Activated naive CD8-positive, alpha-beta T cell treated with anti-CD3 and anti-CD28 coated beads, Interleukin-2, amount 50 U/mL, for 16 hours (primary cell): ENCODE results near the gene HK3.

Experiments
- DNase-seq: peaks from one replicate; pipeline ENCODE4 v3.0.0-alpha.2; 2020; ENCODE audit warnings: low read depth, low spot score

The HK3 gene

DNA sequence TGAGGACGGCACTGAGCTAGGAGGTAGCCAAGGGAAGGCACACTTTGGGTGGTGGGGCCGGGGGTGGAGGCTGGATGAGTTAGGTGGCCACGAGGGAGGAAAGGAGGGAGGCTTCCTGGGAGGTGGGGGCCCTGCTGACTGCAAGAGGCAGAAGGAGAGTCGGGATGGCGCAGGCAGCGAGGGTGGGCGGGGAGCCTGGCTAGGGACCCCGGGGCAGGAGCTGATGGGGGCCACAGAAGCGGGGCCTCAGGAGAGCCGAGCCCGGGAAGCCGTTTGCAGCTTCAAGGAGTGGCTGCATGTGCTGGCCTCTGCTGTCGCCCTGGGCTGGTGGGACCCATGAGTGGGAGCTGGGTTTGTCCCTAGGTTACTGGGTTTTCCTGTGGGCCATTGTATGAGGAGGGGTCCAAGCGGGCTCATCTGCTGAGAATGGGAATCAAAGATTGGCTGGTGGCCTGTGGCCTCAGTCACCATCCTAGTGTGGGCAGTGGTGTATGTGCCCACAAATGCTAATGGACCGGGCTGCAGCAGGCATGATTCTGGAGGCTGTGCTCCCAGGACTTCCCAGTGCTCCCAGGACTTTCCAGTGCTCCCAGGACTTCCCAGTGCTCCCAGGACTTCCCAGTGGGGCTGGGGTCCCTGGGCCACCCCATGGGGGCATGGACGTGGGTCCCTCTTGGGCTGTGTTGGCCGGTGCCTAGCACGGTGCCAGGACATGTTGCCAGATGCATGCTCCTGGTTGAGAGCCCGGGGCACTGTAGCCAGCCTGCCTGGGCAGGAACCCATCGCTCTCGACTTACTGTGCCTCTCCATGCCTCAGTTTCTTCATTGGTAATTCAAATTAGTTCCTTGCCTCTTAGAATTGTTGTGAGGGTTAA, 48.5 kb downstream of the HK3 start:
- DNase-seq, result no peak

DNA sequence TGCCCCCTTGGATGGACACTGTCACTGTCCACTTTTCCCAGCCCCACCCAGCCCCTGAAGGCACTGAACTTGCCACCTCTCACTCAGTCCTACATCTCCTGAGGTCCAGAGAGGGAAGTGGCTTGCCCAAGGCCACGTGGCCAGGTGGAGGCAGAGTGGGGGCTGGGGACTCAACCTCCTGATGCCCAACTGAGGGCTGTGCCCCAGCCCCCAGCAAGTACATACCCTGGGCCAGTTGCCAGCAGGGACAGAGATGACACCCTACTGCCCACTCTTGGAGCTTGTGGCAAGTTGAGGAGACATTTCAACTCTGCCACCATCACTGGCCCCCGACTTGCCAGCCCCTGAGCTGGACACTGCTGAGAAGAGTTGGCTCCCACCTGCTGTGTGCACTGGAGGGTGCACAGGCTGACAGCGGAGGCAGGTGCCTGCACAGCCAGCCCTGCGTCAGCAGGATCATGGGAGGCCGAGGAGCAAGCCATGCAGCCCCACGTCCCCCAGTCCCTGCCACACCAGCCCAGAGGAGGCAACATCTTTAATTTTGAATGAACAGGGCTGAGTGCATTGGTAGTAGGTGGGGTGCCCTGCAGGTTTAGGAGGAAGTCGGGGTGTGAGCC, 49.4 kb downstream of the HK3 start:
- DNase-seq, result no peak

DNA sequence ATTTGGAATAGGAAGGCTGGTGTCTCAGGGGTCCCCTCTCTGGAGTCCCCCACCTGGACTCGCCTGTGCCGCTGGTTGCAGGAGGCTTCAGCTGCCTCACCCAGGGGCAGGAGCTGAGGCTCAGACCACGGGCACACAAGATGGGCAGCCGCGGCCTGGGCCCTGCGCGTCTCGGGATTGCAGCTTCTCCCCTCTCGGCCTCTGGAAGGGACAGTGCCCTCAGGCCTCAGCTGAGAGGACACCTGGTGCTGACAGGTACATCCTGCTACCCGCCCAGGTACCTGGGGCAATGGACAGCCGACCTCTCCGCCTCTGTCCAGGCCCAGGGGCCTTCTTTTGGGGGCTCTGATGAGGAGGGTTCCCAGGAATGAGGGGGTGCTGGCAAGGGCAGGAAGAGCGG, 50.5 kb downstream of the HK3 start:
- DNase-seq, result no peak

DNA sequence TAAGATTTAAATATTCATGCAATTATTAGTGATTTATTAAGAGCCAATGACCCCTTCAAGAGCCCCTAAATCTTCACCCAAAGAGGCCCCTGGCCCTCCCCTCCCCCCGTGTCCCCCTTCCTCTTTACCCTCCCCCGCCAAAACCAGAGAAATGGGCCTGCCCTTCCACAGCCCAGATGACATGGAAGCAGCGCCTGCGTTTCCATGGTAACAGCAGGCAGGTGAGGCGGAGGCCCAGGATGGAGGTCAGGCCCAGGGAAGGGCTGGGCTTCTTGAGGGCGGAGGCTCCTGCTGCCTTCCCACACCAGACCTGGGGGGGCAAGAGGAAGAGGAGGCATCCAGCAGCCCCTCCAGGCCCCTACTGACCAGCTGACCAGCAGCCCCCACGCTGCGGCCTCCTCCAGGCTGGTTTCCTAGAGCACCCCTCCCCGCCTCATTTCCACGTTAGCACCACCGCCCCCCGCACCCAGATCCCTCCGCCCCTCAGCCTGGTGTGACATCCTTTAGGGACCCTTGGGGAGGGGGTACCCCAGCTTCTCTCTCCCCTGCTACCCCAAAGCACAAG, 51.3 kb downstream of the HK3 start:
- DNase-seq, result no peak

DNA sequence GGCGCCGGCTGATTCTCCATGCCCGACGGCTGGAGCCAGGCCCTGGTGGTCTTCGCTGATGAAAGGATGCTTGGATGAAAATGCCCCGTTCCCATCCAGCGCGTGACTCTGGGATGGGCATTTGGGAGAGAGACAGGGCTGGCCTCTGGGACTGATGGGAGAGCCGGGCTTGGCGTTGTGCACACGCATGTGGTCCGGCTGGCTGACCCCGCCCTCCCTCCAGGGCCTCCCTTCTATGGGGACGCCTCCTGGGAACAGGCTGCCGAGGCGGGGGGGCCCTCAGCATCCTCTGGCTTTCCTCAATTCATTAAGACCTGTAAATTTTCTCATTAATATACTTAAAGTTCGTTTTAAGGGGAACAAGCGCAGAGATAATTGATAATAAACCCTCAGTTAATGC, 52.0 kb downstream of the HK3 start:
- DNase-seq, result no peak

DNA sequence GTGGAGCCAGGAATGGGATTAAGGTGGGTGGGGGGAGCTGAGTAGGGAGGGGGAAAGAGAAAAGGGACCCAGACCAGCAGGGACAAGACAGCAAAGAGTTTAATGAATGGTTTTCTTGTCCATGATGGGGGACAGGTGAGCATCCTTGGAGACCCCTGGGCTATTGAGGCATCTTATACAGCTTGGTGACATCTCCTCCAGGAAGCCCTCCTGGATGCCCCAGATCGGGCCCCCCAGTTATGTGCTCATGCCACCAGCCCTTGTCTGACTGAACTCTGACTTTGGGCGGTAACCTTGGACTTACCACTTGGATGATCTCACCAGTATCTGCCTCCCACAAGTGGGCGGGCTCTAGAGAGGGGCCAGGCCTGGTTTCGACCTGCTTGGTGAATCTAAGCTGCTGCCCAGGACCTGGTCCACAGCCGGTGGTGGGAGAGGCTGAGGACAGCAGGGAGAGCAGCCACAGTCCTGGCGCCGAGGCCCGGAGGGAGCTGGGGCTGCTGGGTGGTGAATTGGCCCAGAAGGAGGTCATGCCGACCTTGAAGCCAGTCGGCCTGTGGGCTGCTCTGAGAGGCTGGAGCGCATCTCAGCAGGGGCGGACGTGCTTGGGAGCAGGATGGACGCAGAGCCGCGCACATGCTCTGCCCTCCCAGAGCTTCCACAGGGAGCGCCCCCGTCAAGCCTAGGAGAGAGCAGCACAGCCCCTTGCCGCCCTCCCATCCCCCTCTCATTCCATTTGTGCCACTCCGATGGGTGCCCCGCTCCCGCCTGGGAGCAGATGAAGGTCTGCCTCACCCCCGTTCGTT, 52.6 kb downstream of the HK3 start:
- no peak for DNase-seq

DNA sequence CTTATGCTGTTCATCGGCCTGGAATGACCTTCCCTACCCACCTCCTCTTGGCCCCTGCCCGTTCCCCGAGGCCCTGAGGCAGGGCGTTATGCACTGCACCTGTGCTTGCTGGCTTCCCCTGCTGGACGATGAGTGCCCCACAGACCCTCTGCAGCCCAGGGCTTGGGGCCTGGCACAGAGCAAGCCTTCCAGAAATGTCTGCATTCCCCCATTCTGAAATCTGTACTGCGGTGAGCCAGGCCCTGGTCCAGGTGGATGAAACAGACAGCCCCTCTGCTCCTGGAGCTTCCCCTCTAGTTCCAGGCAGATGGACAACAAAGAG, 53.8 kb downstream of the HK3 start:
- no peak for DNase-seq

DNA sequence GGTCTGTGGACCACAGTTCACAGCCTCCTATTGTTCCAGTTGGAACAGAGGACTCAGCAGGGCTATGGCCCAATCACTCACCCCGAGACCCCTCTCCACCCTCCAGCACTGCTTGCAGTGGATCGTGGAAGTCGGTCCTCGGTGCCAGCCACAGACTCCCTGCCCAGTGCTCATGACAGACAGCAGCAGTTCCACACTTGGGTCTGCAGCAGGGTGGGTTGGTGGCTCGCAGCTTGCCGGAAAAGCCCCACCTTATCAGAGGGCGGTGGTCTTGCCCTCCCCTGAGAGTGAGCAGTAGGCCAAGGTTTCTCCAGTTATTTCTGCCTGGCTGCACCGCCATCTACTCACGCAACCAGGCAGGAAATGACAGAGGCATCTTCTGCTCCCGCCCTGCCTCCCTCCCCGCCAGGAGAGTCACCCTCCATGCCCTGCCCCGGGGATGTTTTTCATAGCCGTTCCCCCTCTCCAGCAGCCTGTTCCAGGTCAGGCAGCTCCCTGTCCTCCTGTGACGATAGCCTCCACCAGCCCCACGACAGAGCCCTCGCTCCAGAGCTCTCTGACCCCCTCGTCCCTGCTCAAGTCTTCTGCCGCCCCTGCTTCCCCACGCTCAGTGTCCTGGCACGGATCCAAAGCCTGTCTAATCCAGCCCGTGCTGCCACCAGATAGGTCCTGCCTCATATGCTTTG, 54.3 kb downstream of the HK3 start:
- DNase-seq, result no peak

DNA sequence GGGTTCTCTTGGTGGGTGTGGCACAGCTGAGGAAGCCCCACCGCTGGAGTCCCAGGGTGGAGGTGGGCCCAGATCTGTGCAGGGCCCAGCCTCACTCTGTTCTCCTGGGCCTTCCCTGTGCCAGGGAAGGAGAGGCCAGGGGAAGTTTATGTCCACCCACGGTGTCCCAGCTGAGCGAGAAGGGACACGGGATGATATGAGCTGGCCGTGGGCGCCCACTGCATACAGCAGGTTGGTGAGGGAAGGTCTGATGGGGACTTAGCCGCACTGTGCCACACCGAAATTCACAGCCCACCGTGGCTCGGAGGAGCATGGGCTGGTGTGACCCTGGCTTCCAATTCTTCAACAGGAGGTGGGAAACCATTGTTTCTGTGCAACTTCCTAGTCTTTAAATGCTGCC, 54.9 kb downstream of the HK3 start:
- no peak for DNase-seq

DNA sequence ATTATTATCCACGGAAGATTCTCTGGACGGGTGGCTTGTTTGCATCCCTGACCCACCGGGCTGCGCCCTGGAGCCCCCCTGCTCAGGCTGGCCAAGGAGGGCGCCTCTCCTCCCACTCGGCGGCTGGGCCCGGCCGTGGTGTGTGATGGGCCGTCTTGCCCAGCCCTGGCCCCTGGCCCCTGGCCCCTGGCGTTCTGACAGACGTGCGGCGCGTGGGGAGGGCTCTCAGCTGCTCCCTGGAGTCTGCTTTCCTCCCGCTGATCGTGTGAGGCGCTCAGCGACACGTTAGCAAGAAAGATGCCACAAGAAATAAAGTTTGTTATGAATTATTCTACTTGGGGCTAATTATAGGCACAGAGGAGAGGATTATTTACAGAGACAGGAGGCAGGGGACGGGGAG, 55.5 kb downstream of the HK3 start:
- DNase-seq, result no peak

DNA sequence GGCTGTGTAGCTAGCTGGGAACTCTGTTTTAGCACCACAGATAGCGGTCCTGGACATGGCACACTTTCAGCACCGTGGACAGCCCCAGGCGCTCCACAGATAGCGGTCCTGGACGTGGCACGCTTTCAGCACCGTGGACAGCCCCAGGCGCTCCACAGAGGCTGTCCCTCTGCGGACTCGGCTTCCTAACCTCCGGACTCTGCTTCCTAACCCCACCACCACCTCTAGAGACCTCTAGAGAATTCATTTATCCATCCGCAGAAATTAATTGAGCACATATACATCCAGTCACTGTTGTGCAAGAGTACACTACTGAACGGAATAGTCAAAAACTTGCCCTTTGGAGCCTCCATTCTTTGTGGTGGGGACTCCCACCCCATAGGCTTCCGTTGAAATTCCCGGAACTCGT, 61.4 kb downstream of the HK3 start:
- DNase-seq, result peak; percentile 44

DNA sequence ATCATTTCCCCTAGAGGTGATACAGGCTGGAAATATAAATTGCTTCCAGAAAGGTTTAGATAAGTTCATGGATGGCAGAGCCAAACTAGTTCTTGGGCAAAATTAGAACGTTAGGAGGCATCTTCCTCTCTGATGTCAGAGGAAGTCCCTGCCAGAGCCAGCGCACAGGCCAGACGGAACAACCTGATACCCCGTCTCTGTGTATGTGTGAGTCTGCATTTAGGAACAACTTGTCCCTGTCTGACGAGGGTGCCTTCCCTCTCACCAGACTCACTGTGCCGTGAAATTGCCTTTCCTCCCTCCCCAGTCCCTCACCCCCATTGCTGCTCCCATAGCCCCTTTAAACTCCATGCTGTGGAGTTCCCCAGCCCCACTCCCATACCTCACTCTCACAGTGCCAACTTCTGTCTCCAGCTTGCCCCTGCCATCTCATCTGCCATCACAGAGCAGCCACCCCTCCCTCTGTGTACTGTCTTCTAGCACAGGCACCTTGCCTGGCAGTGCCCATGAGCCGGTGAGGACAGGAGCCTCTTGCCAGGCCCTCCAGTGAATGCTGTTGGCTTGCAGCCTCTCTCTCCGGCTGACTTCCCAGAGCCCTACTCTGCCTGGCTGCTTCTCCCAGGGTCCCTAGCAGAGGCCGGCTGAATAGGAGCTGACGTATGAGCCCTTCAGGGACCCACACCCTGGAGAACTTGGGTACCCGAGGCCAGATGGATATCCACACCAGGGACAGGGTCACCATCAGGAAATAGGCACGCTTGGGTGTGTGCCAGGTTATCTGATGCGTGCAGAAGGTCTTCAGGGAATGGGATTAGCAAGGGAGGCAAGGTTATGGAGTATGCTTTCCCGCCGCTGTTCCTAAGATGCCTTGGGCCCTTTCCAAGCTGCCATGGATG, 62.1 kb downstream of the HK3 start:
- DNase-seq, result no peak

DNA sequence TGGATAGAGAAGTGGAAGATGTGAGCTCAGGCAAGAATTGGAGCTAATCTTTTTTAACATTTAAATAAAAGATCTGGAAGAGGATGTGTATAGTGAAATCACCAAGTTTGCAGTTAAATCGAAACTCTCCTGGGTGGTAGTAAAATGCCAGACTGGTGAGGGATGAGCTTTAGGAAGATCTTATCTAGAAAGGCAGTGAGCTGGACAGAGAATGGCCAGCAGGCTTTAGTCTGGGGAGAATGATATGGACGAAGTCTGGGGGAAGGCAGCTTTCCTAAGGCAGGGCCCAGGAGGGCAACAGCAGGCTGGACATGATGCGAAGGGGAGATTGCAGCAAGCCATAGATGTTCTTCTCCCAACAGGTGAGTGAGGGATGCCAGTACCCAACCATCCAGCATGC, 63.2 kb downstream of the HK3 start:
- no peak for DNase-seq

DNA sequence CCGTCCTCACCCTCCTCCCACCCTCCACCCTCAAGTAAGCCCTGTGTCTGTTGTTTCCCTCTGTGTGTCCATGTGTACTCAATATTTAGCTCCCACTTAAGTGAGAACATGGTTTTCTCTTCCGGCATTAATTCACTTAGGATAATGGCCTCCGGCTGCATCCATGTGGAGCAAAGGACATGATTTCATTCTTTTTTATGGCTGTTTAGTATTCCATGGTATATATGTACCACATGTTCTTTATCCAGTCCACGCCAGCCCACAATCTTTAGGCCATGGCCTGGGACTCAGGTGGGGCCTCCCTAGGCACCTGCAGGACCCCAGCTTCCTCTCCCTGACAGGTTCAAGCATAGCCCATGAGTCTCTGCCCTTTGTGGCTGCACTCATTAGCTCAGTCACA, 65.9 kb downstream of the HK3 start:
- DNase-seq, result no peak

DNA sequence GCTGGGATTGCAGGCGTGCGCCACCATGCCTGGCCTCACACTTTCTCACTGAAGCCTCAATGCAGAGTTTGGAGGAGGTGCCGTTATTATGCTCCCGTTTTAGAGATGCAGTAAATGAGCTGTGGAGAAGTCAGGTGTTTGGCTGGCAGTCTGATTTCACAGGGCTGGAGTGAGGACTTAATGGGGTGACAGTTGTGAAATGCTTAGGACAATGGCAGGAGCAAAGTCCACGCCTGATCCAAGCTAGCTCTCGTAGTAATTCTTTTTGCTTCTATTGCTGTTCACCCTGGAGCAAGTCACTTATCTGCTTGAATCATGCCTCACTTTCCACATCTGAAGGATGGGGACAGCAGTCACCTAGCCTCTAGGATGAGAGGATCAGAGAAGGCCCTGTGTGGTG, 67.0 kb downstream of the HK3 start:
- DNase-seq, result no peak

DNA sequence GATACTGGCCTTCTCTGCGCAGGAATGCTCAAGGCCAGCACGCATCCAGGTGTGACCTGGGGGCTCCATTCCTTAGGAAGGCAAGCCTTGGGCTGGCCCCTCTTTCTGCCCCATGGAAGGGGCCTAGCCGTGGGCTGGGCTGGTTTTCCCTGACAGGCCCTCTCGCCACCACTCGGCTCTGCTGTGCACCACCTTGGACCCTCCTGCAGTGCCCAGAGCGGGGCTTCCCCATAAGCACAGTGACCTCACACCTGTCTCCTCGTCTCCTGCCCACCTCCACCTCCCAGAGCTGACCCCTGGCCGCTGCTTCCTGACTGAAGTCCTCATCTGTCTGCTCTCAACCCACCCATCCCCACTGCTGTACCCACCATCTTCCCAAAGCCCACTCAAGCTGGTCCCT, 67.7 kb downstream of the HK3 start:
- no peak for DNase-seq

DNA sequence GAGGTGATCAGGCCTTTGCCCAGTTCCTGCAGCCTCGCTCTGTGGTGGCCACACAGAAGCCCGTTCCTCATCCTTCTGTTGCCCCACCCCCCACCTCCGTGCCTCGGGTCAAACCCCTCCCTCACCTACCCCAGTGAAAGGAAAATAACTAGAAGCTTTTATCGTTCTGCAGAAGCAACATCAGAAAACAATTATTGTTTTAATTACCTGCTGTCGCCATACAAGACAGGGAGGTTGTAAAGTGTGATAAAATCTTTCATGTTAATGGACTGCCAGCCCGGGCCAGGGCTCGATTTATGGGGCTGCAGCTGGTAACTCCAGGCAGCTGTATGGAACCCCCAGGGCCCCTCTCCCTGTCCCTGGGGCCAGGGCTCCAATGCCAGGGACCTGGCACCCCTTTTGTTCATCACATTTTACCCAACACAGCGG, 68.1 kb downstream of the HK3 start:
- DNase-seq, result no peak
